Eye (tissue), 1 donor: ENCODE measurements around the gene YARS1.

Experiments
- DNase-seq: peaks from one replicate; pipeline ENCODE4 v3.0.0-alpha.2; 2015

The YARS1 gene

DNA sequence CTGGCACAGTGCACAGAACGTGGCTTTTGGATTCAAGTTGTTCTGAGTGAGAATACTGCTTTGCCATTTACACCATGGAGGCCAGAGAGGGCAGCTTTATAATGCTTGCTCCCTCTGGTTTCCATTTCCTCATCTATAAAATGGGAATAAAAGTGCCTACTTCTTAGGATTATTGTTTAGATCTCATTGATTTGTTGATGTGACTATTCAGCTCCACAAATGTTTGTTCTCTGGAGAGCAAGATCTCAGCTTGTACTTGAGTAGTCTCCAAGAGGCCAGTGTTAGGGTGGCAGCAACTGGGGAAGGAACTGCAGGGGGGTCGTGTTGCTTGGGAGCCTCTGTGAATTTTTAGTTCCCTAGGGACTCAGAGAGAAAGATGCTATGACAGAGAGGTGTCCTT is 55.2 kb downstream of the YARS1 start:
- no peak for DNase-seq

- DNase-seq = peak; percentile 19
Measured at GRCh38 chr1:32761253-32761877, 55.8 kb downstream of the YARS1 start.

- DNase-seq = peak; percentile 57
Measured at GRCh38 chr1:32759997-32760623, 57.0 kb downstream of the YARS1 start.

- peak; percentile 16 for DNase-seq
Measured at GRCh38 chr1:32759521-32759981, 57.6 kb downstream of the YARS1 start.

GRCh38 chr1:32758795-32759430 is 58.2 kb downstream of the YARS1 start:
- DNase-seq = no peak

DNA sequence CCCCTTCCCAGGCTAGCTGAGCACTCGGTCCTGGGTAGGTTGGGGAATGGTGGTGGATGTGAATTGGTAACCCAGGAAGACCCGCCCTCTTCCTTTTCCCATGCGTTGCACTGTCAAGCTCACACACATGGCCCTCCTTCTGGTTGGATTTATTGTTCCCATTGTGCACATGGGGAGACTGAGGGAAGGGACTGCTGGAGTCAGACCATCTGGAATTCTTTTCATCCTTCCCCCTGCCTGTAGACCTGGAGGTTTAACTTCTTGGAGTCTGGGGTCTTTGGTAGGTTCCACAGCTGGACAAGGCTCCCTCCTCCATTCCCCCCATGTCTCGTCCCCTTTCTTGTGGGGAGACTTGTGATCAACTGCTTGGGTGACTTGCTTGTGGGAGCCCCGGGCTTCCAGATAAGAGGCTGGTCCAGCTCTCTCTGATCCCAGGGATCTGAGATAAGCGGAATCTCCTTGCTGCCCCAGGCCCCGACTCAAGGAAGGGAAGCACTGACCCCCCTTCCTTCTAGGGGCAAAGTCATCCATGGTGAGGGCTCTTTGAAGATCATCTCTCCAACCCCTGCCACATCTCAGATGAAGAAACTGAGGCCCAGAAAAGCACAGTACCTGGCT is 58.9 kb downstream of the YARS1 start:
- no peak for DNase-seq

GRCh38 chr1:32757213-32757895 is 59.8 kb downstream of the YARS1 start:
- no peak for DNase-seq

- DNase-seq = no peak
Measured at GRCh38 chr1:32755810-32756159, 61.4 kb downstream of the YARS1 start.

DNA sequence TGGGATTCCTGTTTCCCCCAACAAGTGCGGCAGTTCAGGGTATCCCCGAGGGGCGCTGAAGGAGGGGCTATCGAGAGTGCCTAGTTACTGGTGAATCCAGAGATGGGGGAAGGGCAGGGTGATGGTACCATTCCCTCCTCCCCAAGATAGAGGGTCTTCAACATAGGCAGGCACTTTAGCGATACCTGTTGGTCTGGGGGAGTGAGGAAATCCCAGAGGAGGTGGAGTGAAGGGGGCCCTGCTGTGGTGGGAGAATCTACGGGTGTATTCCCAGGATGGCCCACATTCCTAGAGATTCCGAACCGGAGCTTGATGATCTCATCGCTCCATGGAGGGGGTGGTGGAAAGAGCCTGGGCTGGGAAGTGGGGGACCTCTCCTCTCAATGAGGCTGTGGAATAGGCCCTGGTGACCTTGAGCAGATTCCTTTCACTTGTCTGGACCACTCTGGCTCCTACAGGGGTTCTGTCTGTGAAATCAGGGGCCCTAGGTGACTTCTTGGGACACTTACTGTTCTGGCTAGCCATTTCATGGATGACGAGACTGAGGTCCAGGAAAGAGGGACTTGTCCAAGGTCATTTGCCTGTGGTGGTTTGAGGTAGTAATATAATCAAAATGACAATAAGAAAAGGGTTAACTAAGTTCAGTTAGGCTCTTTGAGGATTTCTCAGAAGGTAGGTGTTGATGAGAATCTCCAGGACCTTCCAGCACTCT is 61.9 kb downstream of the YARS1 start:
- no peak for DNase-seq

DNA sequence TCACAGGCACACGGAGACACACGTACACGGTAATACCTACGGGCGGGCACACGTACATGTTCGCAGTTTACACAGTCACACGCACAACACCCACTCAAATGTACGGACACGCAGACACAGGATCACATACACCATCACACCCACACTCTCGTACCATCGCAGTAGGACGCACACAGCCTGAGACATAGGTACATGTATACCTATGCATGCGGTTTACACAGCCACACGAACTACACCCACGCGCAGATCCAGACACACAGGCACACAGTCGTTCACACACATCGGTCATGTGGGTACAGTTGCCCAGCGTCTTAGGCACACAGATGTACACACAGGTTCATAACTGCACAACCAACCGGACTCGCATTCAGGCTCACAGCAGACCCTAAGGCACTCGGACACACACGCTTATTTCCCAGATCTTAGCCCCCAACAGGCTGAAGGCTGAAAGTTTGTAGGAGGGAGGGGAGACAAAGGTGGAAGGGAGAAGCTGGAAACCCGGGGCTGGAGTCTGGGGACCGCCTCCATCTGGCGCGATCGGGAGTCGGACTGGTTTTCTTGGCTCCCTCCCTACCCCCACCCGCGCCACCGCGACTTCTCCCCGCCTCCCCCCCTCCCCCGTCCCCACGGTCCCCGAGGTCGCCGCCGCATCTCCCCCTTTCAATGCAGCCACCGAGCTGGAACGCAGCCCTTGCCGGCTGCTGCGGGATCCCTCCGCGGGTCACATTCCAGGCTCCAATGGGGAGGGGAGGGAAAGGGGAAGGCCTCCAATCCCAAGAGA is 62.7 kb downstream of the YARS1 start:
- peak; percentile 88 for DNase-seq

- DNase-seq = peak; percentile 92
Measured at GRCh38 chr1:32753532-32754316, 63.4 kb downstream of the YARS1 start.

GRCh38 chr1:32749771-32750170 is 67.4 kb downstream of the YARS1 start:
- DNase-seq = peak; percentile 20

GRCh38 chr1:32749332-32749731 is 67.8 kb downstream of the YARS1 start:
- DNase-seq = no peak

DNA sequence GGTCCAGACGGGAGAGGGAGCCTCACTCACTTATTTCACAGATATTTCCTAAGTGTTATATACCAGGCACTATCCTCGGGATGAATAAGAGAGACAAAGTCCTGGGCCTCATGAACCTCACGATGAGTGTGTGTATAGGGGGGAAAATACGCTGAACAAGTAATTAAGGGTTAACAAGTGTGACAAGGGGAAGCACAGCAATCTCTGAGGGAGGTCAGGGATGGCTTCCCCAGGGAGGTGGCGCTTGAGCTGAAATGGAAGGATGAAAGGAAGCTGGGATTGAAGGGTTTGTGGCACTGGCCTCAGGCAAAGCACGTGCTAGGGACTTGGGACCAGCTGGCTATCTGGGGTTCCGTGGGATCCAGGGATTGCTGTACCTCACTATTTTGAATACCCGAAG is 68.2 kb downstream of the YARS1 start:
- DNase-seq = no peak

DNA sequence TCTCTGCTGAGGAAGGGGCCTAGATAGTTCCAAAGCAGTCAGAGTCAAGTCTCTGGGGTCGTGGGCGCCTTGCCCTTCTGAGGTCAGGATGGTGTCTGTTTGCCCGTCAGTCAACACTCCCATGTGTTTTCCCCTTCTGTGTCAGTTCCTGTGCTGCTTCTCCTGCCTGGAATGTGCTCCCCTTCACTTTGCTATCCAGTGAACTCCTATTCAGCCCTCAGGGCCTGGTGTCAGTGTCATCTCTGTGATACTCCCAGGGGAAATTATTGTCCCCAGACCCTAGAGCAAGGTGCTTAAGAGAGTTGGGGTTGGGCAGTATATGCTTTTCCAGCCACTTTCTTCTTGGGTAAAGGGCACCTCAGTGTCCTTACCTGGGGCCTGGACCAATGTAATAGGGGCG is 68.8 kb downstream of the YARS1 start:
- DNase-seq = no peak

DNA sequence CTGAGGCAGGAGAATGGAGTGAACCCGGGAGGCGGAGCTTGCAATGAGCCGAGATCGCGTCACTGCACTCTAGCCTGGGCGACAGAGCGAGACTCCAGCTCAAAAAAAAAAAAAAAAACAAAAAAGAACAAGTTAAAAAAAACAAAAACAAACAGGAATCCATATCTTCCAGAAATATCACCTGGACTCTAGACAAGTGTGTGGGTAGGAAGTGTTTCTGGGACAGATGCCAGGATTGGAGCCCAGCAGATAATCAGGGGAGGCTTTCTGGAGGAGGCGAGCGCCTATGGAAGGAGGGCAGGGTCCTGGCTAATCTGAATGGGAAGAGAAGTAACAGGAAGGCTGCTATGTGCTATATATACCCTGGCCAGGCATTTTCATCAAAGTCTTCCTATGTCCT is 71.0 kb downstream of the YARS1 start:
- no peak for DNase-seq

DNA sequence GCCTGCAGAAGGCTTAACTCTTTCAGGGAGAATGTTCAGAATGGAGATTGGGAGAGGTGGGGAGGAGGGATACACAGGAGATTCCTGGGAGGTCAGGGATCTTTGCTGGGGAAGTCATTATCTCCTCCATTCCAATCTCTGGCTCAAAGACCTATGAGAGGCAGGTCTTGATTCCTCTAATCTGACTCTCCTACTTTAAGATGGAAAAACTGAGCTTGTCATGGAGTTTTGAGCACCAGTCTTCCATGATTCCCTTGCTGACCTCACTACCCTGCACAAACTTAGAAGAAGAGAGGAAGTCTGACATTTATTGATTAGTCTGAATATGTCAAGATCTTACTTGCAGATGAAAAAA is 73.1 kb downstream of the YARS1 start:
- DNase-seq = no peak

- no peak for DNase-seq
Measured at GRCh38 chr1:32743380-32744070, 73.6 kb downstream of the YARS1 start.

DNA sequence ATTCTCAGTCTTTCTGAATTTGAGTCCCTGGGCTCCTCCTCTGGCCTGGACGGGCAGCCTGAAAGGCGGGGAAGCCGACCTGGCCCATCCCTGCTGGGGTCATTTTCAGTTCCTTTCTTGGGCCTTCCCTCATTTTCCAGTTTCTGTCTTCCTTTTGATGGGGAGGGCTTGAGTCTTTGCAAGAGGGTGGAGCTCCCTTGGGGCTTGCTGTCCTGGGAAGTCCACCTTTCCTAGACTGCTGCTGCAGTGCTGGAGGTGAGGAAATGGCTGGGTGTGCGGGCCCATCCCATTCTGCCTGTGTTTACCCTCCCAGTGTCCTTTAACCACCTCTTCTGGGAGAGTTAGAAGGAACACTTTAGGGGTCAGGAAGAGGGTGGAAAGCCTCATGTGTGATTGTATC is 74.2 kb downstream of the YARS1 start:
- no peak for DNase-seq

DNA sequence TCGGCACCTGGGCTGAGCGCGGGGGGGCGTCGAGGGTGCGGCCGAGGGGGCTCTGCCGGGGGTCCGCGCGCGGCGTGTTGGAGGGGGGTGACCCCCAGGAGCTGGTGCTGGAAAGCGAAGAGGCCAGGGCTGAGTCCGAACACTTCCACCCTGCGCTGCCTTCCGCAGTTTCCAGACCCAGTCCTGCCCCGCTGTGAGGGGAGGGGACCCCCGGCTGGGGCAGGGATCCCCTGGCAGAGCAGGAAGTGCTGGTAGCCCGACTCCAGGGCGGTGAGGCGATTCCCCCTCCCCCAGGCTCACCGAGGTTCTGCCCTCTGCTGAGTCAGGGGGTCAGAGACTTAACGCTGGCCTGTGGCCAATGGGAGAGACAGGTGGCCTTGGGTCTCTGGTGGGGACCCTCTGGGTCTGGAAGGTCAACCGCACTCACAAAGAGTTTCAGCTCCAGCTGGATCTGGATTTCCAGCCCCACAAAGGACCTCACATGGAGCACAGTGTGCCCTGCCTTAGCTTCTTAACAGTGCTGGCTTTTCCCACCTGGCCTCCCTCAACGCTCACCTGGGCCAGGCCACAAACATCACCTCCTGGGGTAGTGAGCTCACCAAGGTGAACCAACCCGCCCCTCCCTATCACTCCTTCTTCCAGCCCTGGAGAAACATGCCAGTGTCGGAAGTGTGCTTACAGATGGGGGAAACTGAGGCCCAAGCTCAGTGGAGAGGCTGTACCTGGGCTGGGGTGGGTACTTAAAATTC is 74.8 kb downstream of the YARS1 start:
- peak; percentile 56 for DNase-seq
